ENCODE measurements around the gene FOXP2.

GRCh38 chr7:114554781-114555537 is 140.3 kb downstream of the FOXP2 start:
- no peak for TF ChIP-seq CTCF (tag by site-specific recombination; IDR thresholded peaks at IDR 0.05)
- TF ChIP-seq ZNF561 (tag by site-specific recombination; IDR thresholded peaks at IDR 0.05; ENCODE audit: borderline replicate concordance) = no peak
- no peak for TF ChIP-seq SETDB1 (IDR thresholded peaks at IDR 0.05; ENCODE audit: insufficient read length, low read length)
- no peak for TF ChIP-seq ZNF175 (tag by site-specific recombination; IDR thresholded peaks at IDR 0.05)
- no peak for TF ChIP-seq ZNF830 (tag by site-specific recombination; IDR thresholded peaks at IDR 0.05; ENCODE audit: low read depth)
- TF ChIP-seq, protein P1, sequence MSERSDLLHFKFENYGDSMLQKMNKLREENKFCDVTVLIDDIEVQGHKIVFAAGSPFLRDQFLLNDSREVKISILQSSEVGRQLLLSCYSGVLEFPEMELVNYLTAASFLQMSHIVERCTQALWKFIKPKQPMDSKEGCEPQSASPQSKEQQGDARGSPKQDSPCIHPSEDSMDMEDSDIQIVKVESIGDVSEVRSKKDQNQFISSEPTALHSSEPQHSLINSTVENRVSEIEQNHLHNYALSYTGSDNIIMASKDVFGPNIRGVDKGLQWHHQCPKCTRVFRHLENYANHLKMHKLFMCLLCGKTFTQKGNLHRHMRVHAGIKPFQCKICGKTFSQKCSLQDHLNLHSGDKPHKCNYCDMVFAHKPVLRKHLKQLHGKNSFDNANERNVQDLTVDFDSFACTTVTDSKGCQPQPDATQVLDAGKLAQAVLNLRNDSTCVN (tag by site-specific recombination; optimal IDR thresholded peaks at IDR 0.05) = no peak
- TF ChIP-seq YY1 (tag by site-specific recombination; IDR thresholded peaks at IDR 0.05) = no peak
- TF ChIP-seq ZNF623 (tag by site-specific recombination; IDR thresholded peaks at IDR 0.05) = no peak
- no peak for TF ChIP-seq ZNF488 (tag by site-specific recombination; IDR thresholded peaks at IDR 0.05)

Data from HEK293 (cell line).